T47D (cell line): ENCODE data around the gene HS6ST3.

Experiments
- DNase-seq, 2 experiments: peaks; one replicate each; pipeline versions ENCODE4 v3.0.0 to v3.0.0-alpha.2; 2011 to 2012; ENCODE audit warnings: low read depth in 1 of 2, low spot score in 1 of 2
- JUND ChIP-seq: IDR thresholded peaks from 2 replicates; pipeline ENCODE4 v1.6.1; 2012; ENCODE audit warnings: low read depth
- in situ Hi-C: cut with HindIII; loops from 2 replicates; pipeline ENCODE4 v1.10.0; 2016; ENCODE audit warnings: low sequenced_read_pairs, low pct_unique_long_range_greater_than_20kb

HS6ST3 gene

GRCh38 chr13:96687191-96687590, 597.3 kb downstream of the HS6ST3 start:
- in situ Hi-C loops = no loop called here

DNA sequence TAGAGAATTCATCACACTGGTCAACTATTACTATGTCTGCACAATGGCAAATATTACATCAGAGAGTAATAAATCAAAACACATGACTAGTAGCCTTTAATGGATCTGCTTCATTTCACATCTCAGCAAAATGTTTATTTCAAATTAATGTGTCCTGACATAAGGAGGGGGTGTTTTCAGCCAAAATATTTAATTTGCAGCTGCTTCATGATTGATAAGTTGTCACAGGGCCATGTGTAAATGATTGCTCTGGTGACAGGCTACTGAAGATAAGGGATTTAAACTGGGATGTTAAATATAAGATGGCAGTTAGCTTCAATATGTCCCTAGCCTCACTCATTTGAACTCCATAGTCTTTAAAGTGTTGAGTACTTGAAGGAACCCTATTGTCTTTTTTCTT, 601.1 kb downstream of the HS6ST3 start:
- no peak for DNase-seq
- no peak for TF ChIP-seq JUND
- in situ Hi-C loops = no loop called here

More at GRCh38 chr13:96687191-96687590, 597.3 kb downstream of the HS6ST3 start:
- no peak for DNase-seq
- TF ChIP-seq JUND = no peak

- no peak for DNase-seq
- no peak for TF ChIP-seq JUND
- in situ Hi-C loops = no loop called here
Measured at GRCh38 chr13:96696389-96696900, 606.5 kb downstream of the HS6ST3 start.

GRCh38 chr13:96700657-96701056, 610.8 kb downstream of the HS6ST3 start:
- no peak for DNase-seq
- in situ Hi-C loops = no loop called here
- no peak for TF ChIP-seq JUND

- no peak for DNase-seq
- in situ Hi-C loops = no loop called here
- TF ChIP-seq JUND = no peak
Measured at GRCh38 chr13:96707146-96707545, 617.2 kb downstream of the HS6ST3 start.

GRCh38 chr13:96710166-96710862, 620.4 kb downstream of the HS6ST3 start:
- no peak for DNase-seq
- in situ Hi-C loops = no loop called here
- TF ChIP-seq JUND = no peak

GRCh38 chr13:96720446-96720845, 630.5 kb downstream of the HS6ST3 start:
- DNase-seq = no peak
- TF ChIP-seq JUND = no peak
- in situ Hi-C loops = no loop called here

GRCh38 chr13:96726651-96727050, 636.7 kb downstream of the HS6ST3 start:
- no peak for TF ChIP-seq JUND
- in situ Hi-C loops = no loop called here
- DNase-seq = no peak

- in situ Hi-C loops = no loop called here
- no peak for DNase-seq
- TF ChIP-seq JUND = no peak
Measured at GRCh38 chr13:96728463-96728862, 638.6 kb downstream of the HS6ST3 start.

DNA sequence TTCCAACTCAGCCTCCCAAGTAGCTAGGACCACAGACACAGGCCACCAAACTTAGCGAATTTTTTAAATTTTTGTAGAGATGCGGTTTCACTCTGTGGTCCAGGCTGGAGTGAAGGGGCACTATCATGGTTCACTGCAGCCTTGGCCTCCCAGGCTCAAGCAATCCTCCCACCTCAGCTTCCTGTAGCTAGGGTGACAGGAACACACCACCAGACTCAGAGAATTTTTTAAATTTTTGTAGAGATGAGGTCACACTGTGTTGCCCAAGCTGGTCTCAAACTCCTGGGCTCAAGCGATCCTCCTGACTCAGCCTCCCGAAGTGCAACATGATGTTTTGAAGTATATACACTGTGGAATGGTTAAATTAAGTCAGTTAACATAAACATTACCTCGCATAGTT, 640.8 kb downstream of the HS6ST3 start:
- in situ Hi-C loops = no loop called here
- DNase-seq = no peak
- no peak for TF ChIP-seq JUND

DNA sequence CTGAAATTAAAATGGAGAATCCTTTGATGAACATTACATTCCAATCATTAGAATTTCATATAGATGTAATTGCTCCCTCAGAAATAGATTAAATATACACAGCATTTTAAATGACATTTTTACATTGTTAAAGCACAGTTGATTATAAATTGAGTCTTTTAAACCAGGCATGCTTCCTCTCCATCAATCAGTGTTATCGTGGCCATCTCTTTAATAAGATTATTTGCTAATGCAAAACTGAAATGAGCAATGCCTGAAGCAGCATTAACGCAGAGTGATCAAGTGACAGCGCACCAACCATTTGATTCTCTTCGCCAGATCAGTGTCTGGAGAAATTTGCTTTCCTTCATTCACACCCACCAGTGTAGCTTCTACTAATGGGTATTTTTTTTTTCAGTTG, 644.6 kb downstream of the HS6ST3 start:
- DNase-seq = no peak
- no peak for TF ChIP-seq JUND
- in situ Hi-C loops = no loop called here

- no peak for TF ChIP-seq JUND
- DNase-seq = no peak
- in situ Hi-C loops = no loop called here
Measured at GRCh38 chr13:96741779-96742178, 651.9 kb downstream of the HS6ST3 start.

DNA sequence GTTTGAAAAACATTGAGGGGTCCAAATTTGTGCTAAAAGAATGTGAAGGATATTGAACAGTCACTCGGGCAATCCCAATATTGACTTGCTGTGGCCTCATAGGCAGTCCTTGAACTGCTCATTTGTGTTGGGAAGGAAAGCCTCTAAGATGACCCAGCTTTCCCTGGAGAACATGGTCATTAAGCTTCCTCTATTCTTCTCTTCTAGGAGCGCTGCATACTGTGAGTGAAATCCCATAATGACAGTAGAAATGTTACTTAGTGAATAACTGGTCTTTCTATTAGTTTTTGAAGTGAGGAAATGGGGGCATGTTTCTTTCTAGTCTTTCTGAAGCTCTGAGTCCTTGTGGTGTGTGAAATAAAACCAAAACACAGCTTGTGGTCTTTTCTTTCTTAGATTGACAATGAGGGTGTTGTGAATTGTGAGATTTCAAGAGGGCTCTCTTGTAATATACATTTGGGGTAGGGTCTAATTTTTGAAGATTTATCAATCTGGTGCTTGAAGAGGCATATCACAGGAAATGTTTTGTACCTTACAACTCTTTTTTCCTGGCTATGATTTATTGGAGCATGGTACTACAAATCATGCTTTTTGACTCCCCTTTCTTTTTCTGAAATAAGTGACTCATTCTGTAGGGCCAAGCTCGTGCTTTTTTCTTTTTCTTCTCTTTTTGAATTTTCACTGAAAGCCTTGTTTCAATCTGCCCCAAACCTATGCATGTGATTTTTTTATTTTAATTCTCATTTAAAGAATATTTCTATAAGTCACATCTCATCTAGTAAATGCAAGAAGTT, 653.6 kb downstream of the HS6ST3 start:
- no peak for TF ChIP-seq JUND
- in situ Hi-C loops = no loop called here
- DNase-seq = no peak
